Mammary epithelial cell (primary cell): Measurements from ENCODE around the gene LYPD5.

Experiments
- EZH2 ChIP-seq: IDR thresholded peaks from 2 replicates; pipeline ENCODE4 v1.6.1; 2012; ENCODE audit warnings: low read length, inconsistent platforms, borderline replicate concordance
- TF ChIP-seq, protein P1 (sequence below), 2 donors: IDR thresholded peaks in 1 of 2; conservative IDR thresholded peaks in 1 of 2; 2 replicates each; pipeline ENCODE4 v1.5.1; 2011 to 2012; ENCODE audit warnings: inconsistent platforms in 2 of 2, low read length in 2 of 2, mild to moderate bottlenecking in 2 of 2, control low read depth in 1 of 2, low read depth in 1 of 2; ENCODE audit not compliant: insufficient read depth in 1 of 2; ENCODE audit errors: extremely low read depth in 1 of 2

DNA sequence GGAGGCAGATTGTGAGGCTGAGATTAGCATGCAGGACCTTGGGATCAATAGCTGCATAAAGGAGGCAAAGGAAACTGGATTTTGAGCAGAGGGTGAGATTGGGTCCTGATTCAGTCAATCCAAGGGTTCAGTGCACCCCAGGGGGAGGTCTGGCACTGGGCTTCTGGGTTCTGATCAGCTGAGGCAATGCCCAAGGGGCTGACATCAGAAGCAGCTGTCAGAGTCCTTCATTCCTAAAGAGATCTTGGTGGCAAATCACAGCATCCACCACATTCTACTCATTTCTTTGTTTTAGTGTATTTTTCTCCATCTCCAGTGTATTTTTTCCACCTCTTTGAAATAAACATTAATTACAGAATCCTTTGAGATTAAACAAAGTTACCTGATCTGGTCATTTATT is 5.4 kb upstream of the LYPD5 start:
- TF ChIP-seq EZH2 = no peak
- TF ChIP-seq, protein P1, sequence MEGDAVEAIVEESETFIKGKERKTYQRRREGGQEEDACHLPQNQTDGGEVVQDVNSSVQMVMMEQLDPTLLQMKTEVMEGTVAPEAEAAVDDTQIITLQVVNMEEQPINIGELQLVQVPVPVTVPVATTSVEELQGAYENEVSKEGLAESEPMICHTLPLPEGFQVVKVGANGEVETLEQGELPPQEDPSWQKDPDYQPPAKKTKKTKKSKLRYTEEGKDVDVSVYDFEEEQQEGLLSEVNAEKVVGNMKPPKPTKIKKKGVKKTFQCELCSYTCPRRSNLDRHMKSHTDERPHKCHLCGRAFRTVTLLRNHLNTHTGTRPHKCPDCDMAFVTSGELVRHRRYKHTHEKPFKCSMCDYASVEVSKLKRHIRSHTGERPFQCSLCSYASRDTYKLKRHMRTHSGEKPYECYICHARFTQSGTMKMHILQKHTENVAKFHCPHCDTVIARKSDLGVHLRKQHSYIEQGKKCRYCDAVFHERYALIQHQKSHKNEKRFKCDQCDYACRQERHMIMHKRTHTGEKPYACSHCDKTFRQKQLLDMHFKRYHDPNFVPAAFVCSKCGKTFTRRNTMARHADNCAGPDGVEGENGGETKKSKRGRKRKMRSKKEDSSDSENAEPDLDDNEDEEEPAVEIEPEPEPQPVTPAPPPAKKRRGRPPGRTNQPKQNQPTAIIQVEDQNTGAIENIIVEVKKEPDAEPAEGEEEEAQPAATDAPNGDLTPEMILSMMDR (conservative IDR thresholded peaks at IDR 0.05 in 1 of 2, IDR thresholded peaks at IDR 0.05 in 1 of 2; ENCODE audit: extremely low read depth in 1 of 2, insufficient read depth in 1 of 2, low read depth in 1 of 2, low read length in 2 of 2) = no peak
